ENCODE results near the gene VPS37B. TPM values are rescaled to one million over a fixed set of nuclear protein-coding genes. Genes with fewer than 3 reads are reported as not detected.

The VPS37B gene
- total and polyA plus RNA-seq, 2 donors (not counting 3 experiments of a cell fraction or from before 2014, with no cell fraction given), result 39.5 to 45.9 TPM

GRCh38 chr12:122846622-122847515 lies 49.1 kb downstream of the VPS37B start:
- DNase-seq (ENCODE audit: low read depth, low spot score) (no peak), FAIRE-seq (no peak)
- Histone ChIP-seq H3K27me3 (ENCODE audit: control insufficient read depth in 2 of 2, insufficient read depth in 2 of 2, low read length in 2 of 2) (no peaks in the 10 kb centered on the region), H2AFZ (ENCODE audit: low read depth, low read length) (no peak overlapping the region), H4K20me1 (replicated peaks; ENCODE audit: control insufficient read depth, extremely low read depth, insufficient read depth, low read length) (no peaks in the 10 kb centered on the region), H3K4me3 (replicated peaks in 1 of 3; ENCODE audit: insufficient read depth in 1 of 3, low read depth in 1 of 3, low read length in 3 of 3) (no peak overlapping the region), H3K79me2 (ENCODE audit: control insufficient read depth, insufficient read depth, low read length) (peaks cover 52% of the 10 kb centered on the region), H3K36me3 (ENCODE audit: control insufficient read depth in 2 of 2, extremely low read depth in 1 of 2, insufficient read depth in 2 of 2, low read length in 2 of 2) (peaks cover 0 to 27% of the 10 kb centered on the region in 2 experiments), H3K9me1 (replicated peaks; ENCODE audit: control insufficient read depth, extremely low read depth, insufficient read depth, low read length) (no peaks in the 10 kb centered on the region), H3K27ac (ENCODE audit: insufficient read depth, low read depth, low read length) (no peak overlapping the region), H3K9me3 (replicated peaks; ENCODE audit: control insufficient read depth, insufficient read depth, low read length) (no peaks in the 10 kb centered on the region), H3K4me2 (ENCODE audit: insufficient read depth, low read length) (no peak overlapping the region), H3K9ac (replicated peaks; ENCODE audit: extremely low read depth, insufficient read depth, low read length) (no peak overlapping the region), H3K4me1 (ENCODE audit: control insufficient read depth, extremely low read depth, insufficient read depth, low read length) (peaks cover 18% of the 10 kb centered on the region)
- ChIA-PET POLR2A (no interaction called here), CTCF (interaction anchor here (1.2 to 1.4 kb wide), 2 partner anchors 11 to 53 kb away, joined by 5 to 6 read pairs; no protein-coding TSS in a partner anchor)
- no TSS peak for BruUV-seq (replicated peaks)
- intact Hi-C loops (cut with micrococcal nuclease), result no loop called here
- TF ChIP-seq MYC (IDR thresholded peaks at IDR 0.05; ENCODE audit: low read depth, low read length) (no peak), POLR2A (IDR thresholded peaks at IDR 0.05; ENCODE audit: low read depth, low read length) (no peak), CTCF (IDR thresholded peaks at IDR 0.05; ENCODE audit: extremely low read depth in 1 of 2, insufficient read depth in 1 of 2, low read depth in 1 of 2, low read length in 2 of 2) (no peak), EZH2 (IDR thresholded peaks at IDR 0.05; ENCODE audit: borderline replicate concordance, low read depth, low read length, severe bottlenecking) (no peak), FOS (IDR thresholded peaks at IDR 0.05; ENCODE audit: borderline replicate concordance, insufficient read depth, low read length) (no peak), POLR2AphosphoS5 (IDR thresholded peaks at IDR 0.05; ENCODE audit: insufficient read depth, low read depth, low read length) (no peak), MAX (IDR thresholded peaks at IDR 0.05; ENCODE audit: insufficient read depth, insufficient read length) (no peak), JUN (IDR thresholded peaks at IDR 0.05; ENCODE audit: borderline replicate concordance, insufficient read depth, insufficient read length, low read depth) (no peak), GATA2 (IDR thresholded peaks at IDR 0.05; ENCODE audit: insufficient read depth, insufficient read length, low read depth, low read length) (no peak)
- dilution Hi-C loops (cut with MboI; ENCODE audit: extremely low pct_ligation_motif_present, low sequenced_read_pairs), result no loop called here
